Effector memory CD4-positive, alpha-beta T cell (primary cell): ENCODE results near the gene ODAPH.
"Not testable (repeated sequence)": the region's sequence is repeated elsewhere in the genome, so short reads cannot be mapped to it uniquely, and the experiment has no call there.

Experiments
- DNase-seq, 3 donors: peaks; one replicate each; pipeline ENCODE4 v3.0.0-alpha.2; 2020
- H3K27ac ChIP-seq: 2 replicates; pipeline ENCODE4 v1.7.0; 2013; ENCODE audit warnings: mild to moderate bottlenecking, low read length, moderate library complexity; ENCODE audit not compliant: insufficient read depth, poor library complexity, severe bottlenecking
- H3K27me3 ChIP-seq: replicated peaks from 2 replicates; pipeline ENCODE4 v1.7.0; 2013; ENCODE audit warnings: mild to moderate bottlenecking, low read length; ENCODE audit not compliant: insufficient read depth, control insufficient read depth, poor library complexity, severe bottlenecking
- H3K36me3 ChIP-seq: 2 replicates; pipeline ENCODE4 v1.7.0; 2013; ENCODE audit warnings: mild to moderate bottlenecking, low read length, moderate library complexity; ENCODE audit not compliant: control insufficient read depth, insufficient read depth
- H3K4me1 ChIP-seq: 2 replicates; pipeline ENCODE4 v1.7.0; 2013; ENCODE audit warnings: low read length, mild to moderate bottlenecking; ENCODE audit not compliant: control insufficient read depth, insufficient read depth, poor library complexity, severe bottlenecking
- H3K4me3 ChIP-seq: 2 replicates; pipeline ENCODE4 v1.7.0; 2013; ENCODE audit warnings: low read length, low read depth, mild to moderate bottlenecking; ENCODE audit not compliant: insufficient read depth, poor library complexity, severe bottlenecking
- H3K9me3 ChIP-seq: 2 replicates; pipeline ENCODE4 v1.7.0; 2013; ENCODE audit warnings: mild to moderate bottlenecking, low read length, moderate library complexity; ENCODE audit not compliant: control insufficient read depth

The ODAPH gene

GRCh38 chr4:75525086-75525485, 30.8 kb upstream of the ODAPH start:
- no peaks in the 10 kb centered on the region for H3K4me1 ChIP-seq
- H3K27ac ChIP-seq = no peak overlapping the region
- no peaks in the 10 kb centered on the region for H3K9me3 ChIP-seq
- H3K36me3 ChIP-seq = peaks cover 53% of the 10 kb centered on the region
- H3K27me3 ChIP-seq = no peaks in the 10 kb centered on the region
- no peak overlapping the region for H3K4me3 ChIP-seq
- no peak for DNase-seq

GRCh38 chr4:75525910-75526309, 30.0 kb upstream of the ODAPH start:
- H3K9me3 ChIP-seq = no peaks in the 10 kb centered on the region
- peaks cover 53% of the 10 kb centered on the region for H3K36me3 ChIP-seq
- DNase-seq = no peak

DNA sequence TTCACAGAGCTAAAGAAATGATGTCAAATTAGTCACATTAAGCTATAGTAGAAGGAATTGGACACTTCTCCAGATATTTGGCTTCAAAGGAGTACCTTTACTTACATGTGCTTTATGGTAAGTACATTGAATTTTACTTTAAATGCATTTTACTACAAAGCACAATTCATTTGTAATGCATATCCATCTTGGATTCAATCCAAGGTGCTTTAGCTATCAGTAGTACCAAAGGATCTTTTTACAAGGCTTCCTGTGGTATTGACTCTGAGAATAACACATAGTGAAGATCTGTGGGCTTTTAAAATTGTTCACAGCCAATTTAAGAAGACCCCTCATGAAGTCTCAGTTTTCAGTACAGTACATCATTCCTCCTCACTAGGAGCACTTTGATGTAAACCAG, 28.4 kb upstream of the ODAPH start:
- Histone ChIP-seq H3K4me3 (no peak overlapping the region), H3K4me1 (no peaks in the 10 kb centered on the region), H3K27me3 (no peaks in the 10 kb centered on the region), H3K27ac (no peak overlapping the region), H3K36me3 (peaks cover 55% of the 10 kb centered on the region), H3K9me3 (no peaks in the 10 kb centered on the region)
- DNase-seq = no peak

More at GRCh38 chr4:75525910-75526309, 30.0 kb upstream of the ODAPH start:
- no peaks in the 10 kb centered on the region for H3K27me3 ChIP-seq
- H3K4me1 ChIP-seq = no peaks in the 10 kb centered on the region
- H3K27ac ChIP-seq = no peak overlapping the region
- H3K4me3 ChIP-seq = no peak overlapping the region

DNA sequence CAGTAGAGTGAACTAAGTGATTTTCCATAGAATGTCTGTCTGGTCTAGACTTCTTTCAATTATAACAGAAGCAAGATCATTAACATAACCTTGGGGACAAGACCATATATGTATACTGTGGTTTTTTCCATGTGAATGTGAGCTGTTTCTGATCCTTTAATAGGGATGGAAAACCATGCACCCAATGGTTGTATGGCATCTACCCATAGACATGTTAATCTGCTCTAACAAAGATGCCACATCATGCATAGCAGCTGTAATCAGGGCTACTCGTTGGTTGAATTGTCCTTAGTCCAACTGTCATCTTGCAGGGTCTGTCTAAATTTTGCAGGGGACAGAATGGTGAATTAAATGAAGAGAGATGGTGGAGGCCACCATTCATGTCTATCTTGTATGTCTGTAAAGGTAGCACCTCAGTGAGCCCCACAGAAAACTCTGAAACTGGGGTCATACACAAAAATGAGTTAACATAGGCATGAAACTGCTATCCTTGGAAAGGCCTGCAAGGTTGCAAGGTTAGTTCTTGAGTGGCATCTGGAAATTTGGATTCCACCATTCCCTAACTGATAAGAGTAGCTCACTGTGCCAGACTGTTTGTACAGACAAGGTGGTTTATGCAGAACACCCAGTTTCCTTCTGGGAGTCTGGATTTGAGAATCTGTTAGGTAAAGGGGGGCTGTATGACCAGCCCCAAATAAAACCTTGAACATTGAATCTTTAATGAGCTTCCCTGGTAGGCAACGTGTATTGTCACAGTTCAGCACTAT, 25.1 kb upstream of the ODAPH start:
- no peak overlapping the region for H3K4me3 ChIP-seq
- peaks cover 40% of the 10 kb centered on the region for H3K36me3 ChIP-seq
- DNase-seq = no peak
- H3K9me3 ChIP-seq = no peaks in the 10 kb centered on the region
- H3K4me1 ChIP-seq = no peaks in the 10 kb centered on the region
- no peak overlapping the region for H3K27ac ChIP-seq
- H3K27me3 ChIP-seq = no peaks in the 10 kb centered on the region

- peaks cover 36% of the 10 kb centered on the region for H3K36me3 ChIP-seq
- H3K9me3 ChIP-seq, DNase-seq, H3K4me3 ChIP-seq, H3K27me3 ChIP-seq, H3K27ac ChIP-seq, H3K4me1 ChIP-seq: not testable (repeated sequence)
Measured at GRCh38 chr4:75531536-75532143, 24.2 kb upstream of the ODAPH start.

DNA sequence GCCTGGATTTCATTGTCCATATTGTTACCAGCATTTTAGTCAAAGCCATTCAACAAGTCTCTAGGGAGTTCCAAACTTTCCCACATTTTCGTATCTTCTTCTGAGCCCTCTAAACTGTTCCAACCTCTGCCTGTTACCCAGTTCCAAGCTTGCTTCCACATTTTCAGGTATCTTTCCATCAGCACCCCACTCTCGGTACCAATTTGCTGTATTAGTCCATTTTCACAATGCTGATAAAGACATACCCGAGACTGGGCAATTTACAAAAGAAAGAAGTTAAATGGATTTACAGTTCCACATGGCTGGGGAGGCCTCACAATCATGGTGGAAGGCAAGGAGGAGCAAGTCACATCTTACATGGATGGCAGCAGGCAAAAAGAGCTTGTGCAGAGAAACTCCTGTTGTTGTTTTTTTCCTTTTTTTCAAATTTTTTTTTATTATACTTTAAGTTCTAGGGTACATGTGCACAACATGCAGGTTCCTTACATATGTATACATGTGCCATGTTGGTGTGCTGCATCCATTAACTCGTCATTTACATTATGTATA, 22.5 kb upstream of the ODAPH start:
- DNase-seq, H3K4me3 ChIP-seq, H3K27me3 ChIP-seq, H3K27ac ChIP-seq, H3K4me1 ChIP-seq, H3K9me3 ChIP-seq: not testable (repeated sequence)
- H3K36me3 ChIP-seq = peaks cover 18% of the 10 kb centered on the region

GRCh38 chr4:75533926-75534325, 21.9 kb upstream of the ODAPH start:
- not testable (repeated sequence) for H3K4me3 ChIP-seq, DNase-seq, H3K27ac ChIP-seq, H3K27me3 ChIP-seq, H3K9me3 ChIP-seq, H3K4me1 ChIP-seq
- H3K36me3 ChIP-seq = peaks cover 16% of the 10 kb centered on the region

DNA sequence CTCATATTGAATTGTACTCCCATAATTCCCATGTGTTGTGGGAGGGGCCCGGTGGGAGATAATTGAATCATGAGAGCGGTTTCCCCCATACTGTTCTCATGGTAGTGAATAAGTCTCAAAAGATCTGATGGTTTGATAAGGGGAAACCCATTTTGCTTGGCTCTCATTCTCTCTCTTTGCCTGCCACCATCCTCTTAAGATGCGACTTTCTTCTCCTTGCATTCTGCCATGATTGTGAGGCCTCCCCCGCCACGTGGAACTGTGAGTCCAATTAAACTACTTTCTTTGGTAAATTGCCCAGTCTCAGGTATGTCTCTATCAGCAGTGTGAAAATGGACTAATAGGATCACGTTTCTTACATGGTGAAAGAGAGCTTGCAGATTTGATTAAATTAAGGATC, 18.6 kb upstream of the ODAPH start:
- not testable (repeated sequence) for H3K36me3 ChIP-seq, H3K9me3 ChIP-seq, H3K27ac ChIP-seq, H3K27me3 ChIP-seq, DNase-seq, H3K4me1 ChIP-seq, H3K4me3 ChIP-seq

DNA sequence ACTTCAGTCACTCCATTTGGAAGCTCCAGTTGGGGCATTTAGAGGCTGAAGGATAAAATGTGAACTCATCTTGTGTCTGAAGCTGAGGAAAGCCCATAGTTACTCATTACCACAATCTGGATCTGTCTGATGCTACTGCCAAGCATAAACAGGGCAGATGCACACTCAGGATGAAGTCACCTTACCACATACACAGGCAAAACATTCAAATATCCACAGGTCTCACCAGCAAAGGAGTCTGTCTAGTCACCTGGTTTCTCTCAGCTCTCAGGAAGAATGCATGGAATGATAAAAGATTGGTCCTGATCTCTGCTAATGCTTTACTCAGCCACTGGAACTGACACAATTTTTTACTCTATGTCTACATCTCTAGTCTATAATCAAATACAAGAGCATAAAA, 13.0 kb upstream of the ODAPH start:
- Histone ChIP-seq H3K27ac (no peak overlapping the region), H3K4me1 (no peaks in the 10 kb centered on the region), H3K4me3 (no peak overlapping the region), H3K36me3 (peaks cover 13% of the 10 kb centered on the region), H3K27me3 (no peaks in the 10 kb centered on the region), H3K9me3 (no peaks in the 10 kb centered on the region)
- no peak for DNase-seq

GRCh38 chr4:75544220-75544619, 11.6 kb upstream of the ODAPH start:
- peaks cover 13% of the 10 kb centered on the region for H3K36me3 ChIP-seq
- not testable (repeated sequence) for H3K27me3 ChIP-seq, H3K4me1 ChIP-seq, H3K4me3 ChIP-seq, H3K27ac ChIP-seq, H3K9me3 ChIP-seq, DNase-seq
